Mucosa of gallbladder (tissue), 1 donor: ENCODE results near the gene IL20RB. TPM values are rescaled to one million over a fixed set of nuclear protein-coding genes. Genes with fewer than 3 reads are reported as not detected.
"Not testable (repeated sequence)": the region's sequence is repeated elsewhere in the genome, so short reads cannot be mapped to it uniquely, and the experiment has no call there.

Source experiments
- DNase-seq: peaks from one replicate; pipeline ENCODE4 v3.0.0-alpha.2; 2020; ENCODE audit warnings: low spot score
- total RNA-seq: library from RNA; stranded (reverse); gene quantifications from one replicate; pipeline ENCODE4 v1.2.1, GENCODE V29; 2021
- donor health status: DM: no; HTN: no; CAD: no.

The IL20RB gene
- total RNA-seq, 1 donor from 2014 or later, result 0.66 TPM

DNA sequence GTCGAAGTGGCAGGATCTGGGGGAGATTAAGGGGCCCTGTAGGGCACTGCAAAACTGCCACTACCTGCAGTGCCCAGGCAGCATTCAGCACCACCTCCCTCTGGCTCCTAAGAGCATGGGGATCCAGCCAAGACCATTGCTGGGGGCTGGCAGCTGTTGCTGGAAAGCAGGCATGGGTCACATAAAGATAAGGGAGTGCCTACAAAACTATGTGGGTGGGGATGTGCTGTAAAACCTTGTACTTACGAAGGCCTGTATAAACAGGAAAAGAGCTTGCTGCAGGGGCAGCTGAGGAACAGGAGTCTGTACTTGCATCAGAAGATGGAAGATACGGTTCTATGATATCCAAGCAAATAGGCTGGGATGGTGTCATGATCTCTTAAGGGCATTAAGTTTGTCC, 27.1 kb downstream of the IL20RB start:
- DNase-seq, result peak; percentile 31

- DNase-seq, result not testable (repeated sequence)
These were observed 29.7 kb downstream of the IL20RB start for GRCh38 chr3:136987398-136987980.

DNA sequence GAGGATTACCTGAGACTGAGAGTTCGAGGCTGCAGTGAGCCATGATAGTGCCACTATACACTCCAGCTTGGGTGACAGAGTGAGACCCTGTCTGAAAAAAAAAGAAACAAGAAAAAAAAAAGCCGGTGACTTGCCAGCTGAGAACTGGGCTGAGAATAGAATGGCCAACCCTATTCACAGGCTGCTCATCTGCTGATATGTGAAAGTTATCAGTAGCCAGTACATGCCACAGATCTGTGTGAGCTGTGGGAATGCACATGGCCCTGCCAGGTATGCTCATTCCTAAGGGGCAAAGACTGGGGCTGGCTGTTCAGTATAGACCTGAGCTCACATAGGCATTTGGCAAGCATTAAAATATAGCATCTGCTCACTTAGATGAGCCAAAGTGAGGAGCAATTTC, 30.9 kb downstream of the IL20RB start:
- DNase-seq, result no peak

DNA sequence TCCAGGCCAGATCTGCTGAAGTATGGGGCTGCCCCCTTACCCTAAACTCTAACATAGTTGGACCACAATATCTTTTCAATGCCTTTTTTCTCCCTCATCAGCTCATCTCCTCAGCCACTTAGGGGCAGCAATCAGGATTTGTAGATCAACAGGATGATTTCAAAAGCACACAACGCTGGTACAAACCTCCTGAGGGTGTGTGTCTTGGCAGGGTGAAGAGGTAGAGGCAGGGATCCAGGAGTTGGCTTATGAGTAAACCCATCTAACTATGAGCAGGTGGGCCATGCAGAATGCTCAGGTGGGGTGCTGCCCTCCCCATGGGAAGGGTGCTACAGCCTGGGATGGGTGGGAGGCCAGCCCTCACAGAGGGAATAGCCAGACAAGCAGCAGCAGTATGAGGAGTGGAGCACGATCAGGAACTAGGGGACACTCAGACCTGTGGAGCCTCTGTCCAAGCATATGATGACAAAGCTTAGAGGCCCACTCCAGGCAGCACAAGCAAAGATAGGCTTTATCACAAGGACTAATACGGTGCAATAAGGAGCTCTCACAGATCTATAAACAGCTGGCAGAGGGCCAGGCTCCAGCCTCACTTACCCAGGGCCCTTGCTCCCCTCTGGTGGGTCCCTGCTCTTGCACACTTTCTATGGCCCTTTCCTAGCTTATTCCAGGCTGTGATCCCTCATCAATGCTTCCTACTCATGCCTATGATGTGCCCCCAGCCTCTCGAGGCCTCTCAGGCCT, 32.2 kb downstream of the IL20RB start:
- DNase-seq, result no peak

DNA sequence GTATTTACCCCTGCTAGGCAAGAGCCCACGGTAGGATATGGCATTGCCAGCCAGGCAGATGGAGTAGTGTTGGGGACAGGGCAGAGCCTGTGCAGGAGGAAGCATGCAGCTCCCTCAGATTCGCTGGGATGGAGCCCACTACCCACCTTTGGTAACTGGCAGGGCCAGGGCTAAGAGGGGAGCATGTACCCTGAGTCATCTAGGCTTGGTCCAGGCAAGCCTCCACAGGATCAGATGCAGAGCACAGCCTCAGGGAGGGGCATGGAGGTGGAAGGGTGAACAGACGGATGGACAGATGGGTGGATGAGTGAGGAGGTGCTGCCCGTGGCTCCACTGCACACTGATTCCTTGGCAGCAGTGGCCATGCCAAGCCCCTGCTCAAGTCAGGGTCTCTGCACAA, 33.0 kb downstream of the IL20RB start:
- no peak for DNase-seq

GRCh38 chr3:136992115-136992514, 34.3 kb downstream of the IL20RB start:
- DNase-seq, result no peak

- DNase-seq, result peak; percentile 87
These were observed 37.2 kb downstream of the IL20RB start for GRCh38 chr3:136994772-136995516.

GRCh38 chr3:136995652-136996051, 37.9 kb downstream of the IL20RB start:
- no peak for DNase-seq

DNA sequence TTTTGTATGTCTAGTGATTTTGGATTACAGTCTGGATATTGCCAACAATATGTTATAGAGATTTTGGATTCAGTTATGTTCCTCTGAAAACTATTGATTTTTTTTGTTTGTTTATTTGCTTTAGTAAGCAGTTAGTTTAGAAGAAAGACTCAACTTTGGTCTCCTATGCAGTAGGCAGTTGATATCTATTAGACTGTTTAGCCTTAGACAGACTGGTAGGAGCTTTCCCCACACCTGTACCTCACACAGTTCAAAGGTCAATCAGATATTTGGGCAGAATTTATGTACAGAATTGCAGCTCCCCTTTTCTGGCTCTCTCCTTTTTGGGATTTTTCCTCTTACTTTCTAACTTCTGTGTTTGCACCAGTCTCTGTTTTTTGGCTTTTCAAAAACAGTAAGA, 42.3 kb downstream of the IL20RB start:
- no peak for DNase-seq

- not testable (repeated sequence) for DNase-seq
These were observed 49.6 kb downstream of the IL20RB start for GRCh38 chr3:137007376-137007775.

DNA sequence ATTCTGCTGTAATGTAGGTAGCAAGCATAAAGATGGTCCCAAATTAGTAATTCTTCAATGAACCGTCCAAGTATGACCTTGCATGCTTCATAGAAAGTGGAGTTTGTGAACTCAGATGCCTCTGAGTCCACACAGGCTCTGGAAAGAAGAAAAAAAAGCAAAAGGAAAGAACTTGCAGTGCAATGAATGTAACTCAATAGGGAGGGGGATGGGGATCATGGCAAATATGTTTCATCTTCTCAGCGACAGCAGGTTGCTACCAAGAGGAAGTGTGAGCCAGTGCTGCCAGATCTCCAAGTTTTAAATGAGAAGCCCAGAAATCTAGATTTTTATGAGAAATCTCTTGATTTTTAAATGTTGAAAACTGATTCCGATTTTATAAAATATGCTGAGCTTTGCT, 50.3 kb downstream of the IL20RB start:
- DNase-seq, result no peak

- no peak for DNase-seq
These were observed 51.2 kb downstream of the IL20RB start for GRCh38 chr3:137008976-137009375.

- DNase-seq, result no peak
These were observed 52.4 kb downstream of the IL20RB start for GRCh38 chr3:137010137-137010536.

DNA sequence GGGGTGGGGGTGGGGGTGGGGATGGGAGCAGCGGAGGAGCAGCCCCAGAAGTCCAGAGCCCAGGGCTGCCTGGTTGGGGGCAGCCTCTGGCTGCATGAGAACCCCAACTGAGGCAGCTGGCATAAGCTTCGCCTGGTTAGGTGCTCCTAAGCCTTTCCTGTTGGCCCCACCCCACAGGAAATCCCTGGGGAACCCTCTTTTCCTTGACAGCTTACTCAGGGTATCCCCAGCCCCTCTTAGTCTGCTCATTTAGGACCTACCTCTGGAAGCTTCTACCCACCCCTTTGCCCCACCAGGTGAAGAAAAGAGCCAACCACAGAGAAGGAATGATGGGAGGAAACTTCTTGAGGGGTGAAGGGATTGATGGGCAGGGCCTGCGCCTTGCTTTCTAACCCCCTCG, 53.4 kb downstream of the IL20RB start:
- DNase-seq, result no peak

- no peak for DNase-seq
These were observed 54.3 kb downstream of the IL20RB start for GRCh38 chr3:137012097-137012501.

GRCh38 chr3:137013951-137014688, 56.3 kb downstream of the IL20RB start:
- DNase-seq, result peak; percentile 92

DNA sequence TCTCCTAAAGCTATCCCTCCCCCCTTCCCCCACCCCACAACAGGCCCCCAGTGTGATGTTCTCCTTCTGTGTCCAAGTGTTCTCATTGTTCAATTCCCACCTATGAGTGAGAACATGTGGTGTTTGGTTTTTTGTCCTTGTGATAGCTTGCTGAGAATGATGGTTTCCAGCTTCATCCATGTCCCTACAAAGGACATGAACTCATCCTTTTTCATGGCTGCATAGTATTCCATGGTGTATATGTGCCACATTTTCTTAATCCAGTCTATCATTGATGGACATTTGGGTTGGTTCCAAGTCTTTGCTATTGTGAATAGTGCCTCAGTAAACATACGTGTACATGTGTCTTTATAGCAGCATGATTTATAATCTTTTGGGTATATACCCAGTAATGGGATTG, 59.5 kb downstream of the IL20RB start:
- not testable (repeated sequence) for DNase-seq

DNA sequence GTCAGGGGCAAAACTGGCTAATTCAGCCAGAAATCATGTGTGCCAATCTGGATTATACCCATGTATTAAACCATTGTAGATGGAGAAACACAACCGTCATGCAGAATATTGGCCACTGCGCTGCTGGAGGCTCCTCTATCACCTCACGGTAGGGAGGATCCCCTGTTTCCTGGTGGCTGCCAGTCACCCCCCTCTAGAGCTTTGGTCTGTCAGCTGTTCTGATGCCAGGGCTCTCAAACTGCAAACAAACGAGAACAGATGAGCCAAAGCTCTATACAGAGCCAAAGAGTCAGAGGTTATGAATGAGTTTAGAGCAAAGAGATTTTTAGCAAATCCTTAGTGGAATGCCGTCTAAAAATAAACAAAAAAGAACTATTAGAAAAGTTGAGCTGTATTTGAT, 62.5 kb downstream of the IL20RB start:
- no peak for DNase-seq

DNA sequence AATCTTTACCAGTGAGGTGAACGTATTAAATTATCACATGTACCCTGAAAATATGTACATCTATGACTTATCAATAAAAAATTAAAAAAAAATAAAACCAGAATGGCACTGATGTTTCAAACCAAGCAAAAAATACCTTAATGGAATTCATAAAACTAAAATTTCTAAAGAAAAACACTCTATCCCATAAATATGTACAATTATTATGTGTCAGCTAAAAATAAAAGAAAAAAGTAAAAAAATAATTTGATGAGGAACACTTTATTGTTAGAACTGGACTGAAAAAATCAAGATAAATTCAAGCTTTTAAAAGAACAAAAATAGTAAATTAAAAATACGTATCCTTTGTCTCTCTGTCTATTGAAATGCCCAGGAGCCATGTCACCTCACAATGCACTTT, 63.1 kb downstream of the IL20RB start:
- DNase-seq, result no peak

DNA sequence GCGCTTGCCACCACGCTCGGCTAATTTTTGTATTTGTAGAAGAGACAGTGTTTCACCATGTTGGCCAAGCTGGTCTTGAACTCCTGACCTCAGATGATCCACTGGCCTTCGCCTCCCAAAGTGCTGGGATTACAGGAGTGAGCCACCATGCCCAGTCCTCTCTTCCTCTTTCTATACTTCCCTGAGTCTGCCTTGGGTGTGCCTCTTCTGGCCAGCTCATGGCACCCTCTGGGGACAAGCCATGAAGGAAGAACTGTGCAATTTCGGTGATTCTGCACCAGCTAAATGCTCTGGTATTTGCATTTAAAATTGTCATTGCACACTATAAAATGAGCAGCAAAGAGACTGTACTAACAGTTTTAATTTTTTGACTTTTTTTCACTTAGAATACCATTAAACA, 66.6 kb downstream of the IL20RB start:
- DNase-seq, result no peak

GRCh38 chr3:137026701-137027100, 68.9 kb downstream of the IL20RB start:
- DNase-seq, result no peak

GRCh38 chr3:137032465-137033120, 74.8 kb downstream of the IL20RB start:
- peak; percentile 89 for DNase-seq
